22Rv1 (cell line): Measurements from ENCODE around the gene MPP3.

ENCODE experiments used
- CTCF ChIP-seq: fragments of 450-650 bp; IDR thresholded peaks from 2 replicates; pipeline ENCODE4 v1.5.1; 2017; ENCODE audit warnings: mild to moderate bottlenecking
- ZFX ChIP-seq: fragments of 450-650 bp; IDR thresholded peaks from 2 replicates; pipeline ENCODE4 v1.6.1; 2017; ENCODE audit warnings: antibody characterized with exemption, borderline replicate concordance

GRCh38 chr17:43818966-43819365 is 14.0 kb downstream of the MPP3 start:
- no peak for TF ChIP-seq CTCF
- no peak for TF ChIP-seq ZFX
